Measurements from ENCODE around the gene ANP32E.

GRCh38 chr1:150235294-150235851 is 539 bp downstream of the ANP32E start:
- TF ChIP-seq CTCF (IDR thresholded peaks at IDR 0.05) (no peak), POLR2AphosphoS5 (IDR thresholded peaks at IDR 0.05) (no peak), POLR2A (IDR thresholded peaks at IDR 0.05) (no peak)

Data from prostate gland (tissue), 2 donors.